Brain microvascular endothelial cell (primary cell): ENCODE results near the gene MAP3K1.
A peak's percentile ranks its signal among the peaks of the same experiment; 100 is the strongest.

Experiments
- DNase-seq: peaks from one replicate; pipeline ENCODE4 v3.0.0-alpha.2; 2020
- H3K27ac ChIP-seq: fragments of 250-450 bp; sonication (Bioruptor Pico); 2 replicates; pipeline ENCODE4 v1.5.1; 2020; ENCODE audit warnings: mild to moderate bottlenecking, moderate library complexity
- H3K27me3 ChIP-seq: fragments of 250-450 bp; sonication (Bioruptor Pico); replicated peaks from 2 replicates; pipeline ENCODE4 v1.5.1; 2020; ENCODE audit warnings: mild to moderate bottlenecking
- H3K36me3 ChIP-seq: fragments of 250-450 bp; sonication (Bioruptor Pico); replicated peaks from 2 replicates; pipeline ENCODE4 v1.5.1; 2020; ENCODE audit warnings: mild to moderate bottlenecking
- H3K4me3 ChIP-seq: 2 replicates; pipeline ENCODE4 v1.5.1; 2011; ENCODE audit warnings: low read depth, mild to moderate bottlenecking, control low read depth, low read length, moderate library complexity
- CTCF ChIP-seq: IDR thresholded peaks from 2 replicates; pipeline ENCODE4 v1.5.1; 2011; ENCODE audit warnings: low read depth, mild to moderate bottlenecking, moderate library complexity, low read length, control low read depth, inconsistent platforms; ENCODE audit errors: missing control alignments
- in situ Hi-C: cut with HindIII; loops from 2 replicates; pipeline ENCODE4 v1.10.0; 2017; ENCODE audit warnings: low sequenced_read_pairs, low pct_ligation_motif_present

Gene MAP3K1

GRCh38 chr5:56839062-56839461 is 23.7 kb downstream of the MAP3K1 start:
- DNase-seq = no peak
- no peaks in the 10 kb centered on the region for H3K27me3 ChIP-seq
- peak overlapping the region; percentile 21 for H3K27ac ChIP-seq
- H3K4me3 ChIP-seq = no peak overlapping the region
- no peak for TF ChIP-seq CTCF
- H3K36me3 ChIP-seq = no peaks in the 10 kb centered on the region
- in situ Hi-C loops = loop anchor here (25.0 kb wide), 1 partner anchor 577 kb away; no protein-coding TSS in a partner anchor

- no peaks in the 10 kb centered on the region for H3K36me3 ChIP-seq
- no peak overlapping the region for H3K4me3 ChIP-seq
- H3K27me3 ChIP-seq = no peaks in the 10 kb centered on the region
- DNase-seq = no peak
- in situ Hi-C loops = loop anchor here (25.0 kb wide), 1 partner anchor 578 kb away; no protein-coding TSS in a partner anchor
- no peak for TF ChIP-seq CTCF
- no peak overlapping the region for H3K27ac ChIP-seq
These were observed 25.2 kb downstream of the MAP3K1 start for GRCh38 chr5:56840597-56840996.

- in situ Hi-C loops = loop anchor here (25.0 kb wide), 1 partner anchor 583 kb away; no protein-coding TSS in a partner anchor
- Histone ChIP-seq H3K4me3 (no peak overlapping the region), H3K27me3 (no peaks in the 10 kb centered on the region), H3K27ac (no peak overlapping the region), H3K36me3 (no peaks in the 10 kb centered on the region)
- no peak for DNase-seq
- no peak for TF ChIP-seq CTCF
These were observed 29.9 kb downstream of the MAP3K1 start for GRCh38 chr5:56845277-56845676.

DNA sequence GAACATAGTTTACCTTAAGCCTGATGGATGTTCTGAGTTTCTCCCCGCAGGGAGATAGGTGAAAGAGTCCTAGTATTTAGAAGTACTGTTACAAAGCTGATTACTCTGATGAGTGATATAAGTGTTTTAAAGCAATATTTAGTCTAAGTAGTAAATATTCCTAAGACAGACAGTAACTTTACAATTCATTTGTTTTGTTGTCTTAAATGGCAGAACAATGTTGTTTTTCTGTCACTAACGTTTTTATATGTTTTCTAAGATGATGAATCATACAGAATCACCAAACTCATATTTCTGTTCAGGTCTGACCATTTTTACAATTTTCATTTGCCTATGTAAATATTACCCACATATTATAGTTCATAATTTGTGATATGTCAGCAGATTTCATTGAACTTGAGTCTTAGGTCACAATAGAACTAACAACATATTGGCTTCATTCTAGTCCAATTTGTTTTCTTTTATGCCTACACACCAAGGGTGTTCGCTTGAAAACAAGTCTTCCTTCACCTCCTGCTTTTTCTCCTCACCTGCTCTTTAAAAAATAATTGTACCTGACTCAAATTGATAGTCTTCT is 30.6 kb downstream of the MAP3K1 start:
- in situ Hi-C loops = loop anchor here (25.0 kb wide), 1 partner anchor 584 kb away; no protein-coding TSS in a partner anchor
- DNase-seq = no peak
- no peak for TF ChIP-seq CTCF
- H3K4me3 ChIP-seq = no peak overlapping the region
- H3K36me3 ChIP-seq = no peaks in the 10 kb centered on the region
- H3K27ac ChIP-seq = no peak overlapping the region
- H3K27me3 ChIP-seq = no peaks in the 10 kb centered on the region

- H3K27ac ChIP-seq = no peak overlapping the region
- no peaks in the 10 kb centered on the region for H3K27me3 ChIP-seq
- H3K4me3 ChIP-seq = no peak overlapping the region
- in situ Hi-C loops = loop anchor here (25.0 kb wide), 1 partner anchor 586 kb away; no protein-coding TSS in a partner anchor
- H3K36me3 ChIP-seq = no peaks in the 10 kb centered on the region
- no peak for TF ChIP-seq CTCF
- DNase-seq = no peak
These were observed 32.9 kb downstream of the MAP3K1 start for GRCh38 chr5:56848206-56848605.

- no peak for TF ChIP-seq CTCF
- Histone ChIP-seq H3K27me3 (no peaks in the 10 kb centered on the region), H3K4me3 (no peak overlapping the region), H3K36me3 (no peaks in the 10 kb centered on the region), H3K27ac (no peak overlapping the region)
- no peak for DNase-seq
- in situ Hi-C loops = loop anchor here (25.0 kb wide), 1 partner anchor 587 kb away; no protein-coding TSS in a partner anchor
These were observed 34.3 kb downstream of the MAP3K1 start for GRCh38 chr5:56849671-56850070.
